Astrocyte of the cerebellum (primary cell): ENCODE data around the gene FAM228B.

Source experiments
- DNase-seq: peaks from one replicate; pipeline ENCODE4 v3.0.0-alpha.2; 2011; ENCODE audit warnings: low read depth
- H3K4me3 ChIP-seq: 2 replicates; pipeline ENCODE4 v1.5.1; 2011; ENCODE audit warnings: mild to moderate bottlenecking, low read depth, low read length, moderate library complexity
- in situ Hi-C: cut with HindIII; loops from 2 replicates; pipeline ENCODE4 v1.10.0; 2017; ENCODE audit warnings: low sequenced_read_pairs
- TF ChIP-seq, protein P1 (sequence below): IDR thresholded peaks from 2 replicates; pipeline ENCODE4 v1.5.1; 2012; ENCODE audit warnings: low read length, low read depth, moderate library complexity, mild to moderate bottlenecking; ENCODE audit errors: missing control alignments

The FAM228B gene

DNA sequence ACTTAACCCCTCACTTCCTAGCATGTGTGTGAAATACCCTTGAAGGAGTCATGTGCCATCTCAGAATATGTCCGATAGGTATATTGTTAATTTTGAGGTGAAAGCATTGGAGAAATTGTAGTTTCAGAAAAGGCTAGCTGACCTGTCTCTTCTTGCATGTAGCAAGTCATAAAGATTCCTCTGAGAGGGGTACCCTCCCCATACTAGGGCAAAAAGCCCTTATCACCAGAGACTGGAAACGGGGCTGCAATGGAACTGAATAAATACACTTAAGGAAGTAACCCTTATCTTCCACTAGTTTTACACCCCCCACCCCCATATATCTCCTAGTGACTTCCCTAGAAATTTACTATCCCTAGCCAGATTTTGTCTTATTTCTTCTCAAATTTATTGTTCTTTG is 45.4 kb upstream of the FAM228B start:
- TF ChIP-seq, protein P1, sequence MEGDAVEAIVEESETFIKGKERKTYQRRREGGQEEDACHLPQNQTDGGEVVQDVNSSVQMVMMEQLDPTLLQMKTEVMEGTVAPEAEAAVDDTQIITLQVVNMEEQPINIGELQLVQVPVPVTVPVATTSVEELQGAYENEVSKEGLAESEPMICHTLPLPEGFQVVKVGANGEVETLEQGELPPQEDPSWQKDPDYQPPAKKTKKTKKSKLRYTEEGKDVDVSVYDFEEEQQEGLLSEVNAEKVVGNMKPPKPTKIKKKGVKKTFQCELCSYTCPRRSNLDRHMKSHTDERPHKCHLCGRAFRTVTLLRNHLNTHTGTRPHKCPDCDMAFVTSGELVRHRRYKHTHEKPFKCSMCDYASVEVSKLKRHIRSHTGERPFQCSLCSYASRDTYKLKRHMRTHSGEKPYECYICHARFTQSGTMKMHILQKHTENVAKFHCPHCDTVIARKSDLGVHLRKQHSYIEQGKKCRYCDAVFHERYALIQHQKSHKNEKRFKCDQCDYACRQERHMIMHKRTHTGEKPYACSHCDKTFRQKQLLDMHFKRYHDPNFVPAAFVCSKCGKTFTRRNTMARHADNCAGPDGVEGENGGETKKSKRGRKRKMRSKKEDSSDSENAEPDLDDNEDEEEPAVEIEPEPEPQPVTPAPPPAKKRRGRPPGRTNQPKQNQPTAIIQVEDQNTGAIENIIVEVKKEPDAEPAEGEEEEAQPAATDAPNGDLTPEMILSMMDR: no peak
- in situ Hi-C loops: no loop called here

DNA sequence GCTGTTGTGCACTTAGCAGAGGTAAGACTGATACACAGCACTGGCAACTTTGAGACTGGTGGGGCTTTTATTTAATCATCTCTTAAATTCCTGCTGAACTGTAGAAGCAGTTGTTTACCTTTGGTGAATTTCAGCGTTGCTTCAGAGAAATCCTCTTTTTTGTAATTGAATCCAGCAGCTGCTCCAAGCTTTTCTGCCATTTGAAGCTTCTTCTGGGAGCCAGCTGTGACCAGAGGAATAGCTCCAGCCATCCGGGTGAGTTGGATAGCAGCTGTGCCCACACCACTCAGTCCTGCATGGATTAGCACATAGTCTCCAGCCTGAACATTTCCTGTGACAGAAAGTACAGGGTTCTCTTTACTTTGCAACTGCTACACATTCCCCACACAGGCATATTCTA is 42.6 kb upstream of the FAM228B start:
- in situ Hi-C loops: no loop called here
- H3K4me3 ChIP-seq: no peak overlapping the region
- TF ChIP-seq, protein P1: no peak
- no peak for DNase-seq

More for the DNA sequence above, 45.4 kb upstream of the FAM228B start:
- no peak for DNase-seq
- peak overlapping the region; percentile 98 for H3K4me3 ChIP-seq

DNA sequence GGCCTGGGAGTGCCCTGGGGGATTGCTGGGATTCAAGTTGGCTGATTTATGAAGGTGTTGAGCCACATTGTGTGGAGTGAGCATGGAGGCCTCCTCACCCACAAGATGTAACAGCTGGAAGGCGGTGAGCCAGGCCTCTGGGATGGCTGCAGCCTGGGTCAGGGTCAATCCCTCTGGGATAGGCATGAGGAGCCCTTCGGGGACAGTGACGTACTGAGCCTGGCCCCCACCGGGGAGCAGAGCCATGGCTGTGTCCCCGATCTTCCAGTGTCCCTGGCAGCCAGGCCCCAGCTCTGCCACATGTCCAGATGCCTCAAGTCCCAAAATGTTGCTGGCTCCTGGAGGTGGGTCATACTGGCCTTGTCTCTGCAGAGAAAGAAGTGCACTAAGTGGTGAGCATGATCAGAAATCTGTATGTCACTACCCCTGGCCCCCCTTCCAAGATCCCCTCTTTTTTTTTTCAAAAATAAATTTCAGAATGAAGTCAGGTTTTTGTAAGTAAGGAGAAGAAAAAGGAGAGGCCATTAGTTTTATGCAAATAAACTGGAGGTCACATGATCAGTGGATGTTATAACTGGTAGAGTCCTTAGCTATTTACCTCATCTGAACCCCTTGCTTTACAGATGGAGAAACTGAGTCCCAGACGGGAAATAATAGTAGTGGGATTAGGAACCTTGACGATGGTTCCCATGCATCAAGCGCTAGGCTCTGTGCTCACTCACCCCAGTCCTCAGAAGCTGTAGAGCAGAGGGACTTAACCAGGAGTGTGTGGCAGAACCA is 40.3 kb upstream of the FAM228B start:
- H3K4me3 ChIP-seq: peak overlapping the region; percentile 71
- in situ Hi-C loops: no loop called here
- no peak for DNase-seq
- TF ChIP-seq, protein P1: no peak

DNA sequence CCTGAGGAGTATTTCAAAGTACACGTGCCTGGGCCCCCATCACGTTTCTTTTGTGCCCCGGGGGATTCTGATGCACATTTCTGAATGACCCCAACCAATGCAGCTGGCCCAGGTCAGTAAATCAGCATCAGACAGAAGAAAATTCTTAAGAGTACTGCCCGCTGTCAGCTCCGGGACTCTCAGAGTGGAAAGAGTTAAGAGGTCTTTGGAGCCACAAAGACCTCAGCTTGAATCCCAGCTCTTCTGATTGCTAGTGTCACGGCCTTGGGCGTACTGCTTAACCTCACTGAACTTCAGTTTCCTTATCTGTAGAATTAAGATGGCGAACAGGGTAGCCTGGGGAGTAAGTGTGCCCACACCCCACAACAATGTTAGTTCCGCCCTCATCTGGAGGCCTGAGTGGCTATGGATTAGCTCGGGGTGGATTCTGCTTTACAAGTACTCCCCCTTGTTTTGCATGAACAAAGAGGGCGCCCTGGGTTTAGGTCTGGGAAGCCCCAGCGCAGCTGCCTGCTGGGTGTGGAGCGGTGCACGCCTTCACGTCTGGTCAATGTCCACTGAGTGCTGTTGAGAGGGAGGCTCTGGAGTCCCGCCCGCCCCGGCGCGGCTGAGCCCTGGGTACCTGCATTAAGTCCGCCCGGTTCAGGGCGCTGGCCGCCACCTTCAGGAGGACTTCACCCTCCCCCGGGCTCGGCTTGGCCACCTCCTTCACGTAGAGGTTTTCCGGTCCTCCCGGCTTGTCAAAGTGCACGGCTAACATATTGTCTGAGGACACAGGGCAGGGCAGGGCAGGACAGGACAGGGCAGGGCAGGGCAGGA is 39.5 kb upstream of the FAM228B start:
- in situ Hi-C loops: no loop called here
- DNase-seq: peak; percentile 57
- TF ChIP-seq, protein P1: no peak
- peak overlapping the region; percentile 71 for H3K4me3 ChIP-seq

DNA sequence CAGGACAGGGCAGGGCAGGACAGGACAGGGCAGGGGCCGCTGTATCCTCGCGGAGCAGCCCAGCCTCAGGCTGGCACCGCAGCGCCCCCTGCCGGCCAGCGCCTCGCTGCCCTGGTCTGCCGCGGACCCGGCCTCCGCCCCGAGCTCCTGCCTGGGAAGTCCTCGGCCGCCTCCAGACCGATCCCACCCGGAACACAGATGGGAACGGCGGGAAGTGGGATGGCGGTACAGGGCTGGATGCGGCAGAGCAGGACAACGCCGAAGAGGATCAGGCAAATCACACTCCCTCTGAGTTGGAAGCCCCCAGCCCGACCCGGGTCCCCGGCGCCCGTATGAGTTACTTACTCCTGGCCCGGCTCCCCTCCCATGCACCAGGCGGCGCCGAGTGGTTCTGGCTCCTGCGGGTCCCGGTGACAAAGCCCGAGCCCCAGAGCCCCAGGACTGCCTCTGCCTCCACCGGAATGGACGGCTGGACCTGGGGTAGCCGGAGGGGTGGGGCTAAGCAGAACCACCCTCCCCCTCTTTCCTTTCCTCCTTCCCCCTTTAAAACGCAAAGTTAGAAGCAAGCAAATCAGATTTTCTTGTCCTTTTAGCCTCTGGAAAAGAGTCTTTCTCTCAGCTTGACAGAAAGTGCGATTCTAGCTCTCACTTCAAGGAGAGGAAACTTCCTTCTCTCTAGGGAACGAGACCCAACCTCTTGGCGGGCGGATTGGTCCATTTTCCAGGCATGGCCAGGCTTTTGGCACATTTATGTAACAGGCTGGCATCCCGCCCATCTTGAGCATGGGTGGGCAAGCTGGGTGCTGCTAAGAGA is 38.7 kb upstream of the FAM228B start, which contains the start of gene TP53I3:
TSS of gene TP53I3 (minus strand) at position 449 of the 814 bp plus-strand sequence. CDS start 508 bp downstream, outside the sequence.
- in situ Hi-C loops: no loop called here

More for the DNA sequence above, 38.7 kb upstream of the FAM228B start, which contains the start of gene TP53I3:
- DNase-seq: peak; percentile 70
- H3K4me3 ChIP-seq: peak within 1 kb of the TSS; percentile 71
- TF ChIP-seq, protein P1: peak; percentile 85
